Esophagus squamous epithelium (tissue), 4 donors: ENCODE measurements around the gene IBA57.

ENCODE experiments used
- CTCF ChIP-seq, 6 experiments: fragments of 450-650 bp in 4 of 6; fragments of 200-600 bp in 2 of 6; sonication (generic) in 2 of 6; IDR thresholded peaks; one replicate each; pipeline ENCODE4 v1.5.1; 2016 to 2019; ENCODE audit warnings: antibody characterized with exemption in 6 of 6, mild to moderate bottlenecking in 4 of 6, moderate library complexity in 4 of 6
- POLR2A ChIP-seq, 4 donors: fragments of 450-650 bp; IDR thresholded peaks; one replicate each; pipeline ENCODE4 v1.6.1; 2017; ENCODE audit warnings: antibody characterized with exemption in 4 of 4, mild to moderate bottlenecking in 4 of 4, moderate library complexity in 3 of 4

GRCh38 chr1:228142155-228142691 is 23.4 kb upstream of the IBA57 start:
- TF ChIP-seq CTCF (IDR thresholded peaks at IDR 0.05) (no peak), POLR2A (IDR thresholded peaks at IDR 0.05) (no peak)
